ENCODE results near the gene ZIC5.

Gene ZIC5

DNA sequence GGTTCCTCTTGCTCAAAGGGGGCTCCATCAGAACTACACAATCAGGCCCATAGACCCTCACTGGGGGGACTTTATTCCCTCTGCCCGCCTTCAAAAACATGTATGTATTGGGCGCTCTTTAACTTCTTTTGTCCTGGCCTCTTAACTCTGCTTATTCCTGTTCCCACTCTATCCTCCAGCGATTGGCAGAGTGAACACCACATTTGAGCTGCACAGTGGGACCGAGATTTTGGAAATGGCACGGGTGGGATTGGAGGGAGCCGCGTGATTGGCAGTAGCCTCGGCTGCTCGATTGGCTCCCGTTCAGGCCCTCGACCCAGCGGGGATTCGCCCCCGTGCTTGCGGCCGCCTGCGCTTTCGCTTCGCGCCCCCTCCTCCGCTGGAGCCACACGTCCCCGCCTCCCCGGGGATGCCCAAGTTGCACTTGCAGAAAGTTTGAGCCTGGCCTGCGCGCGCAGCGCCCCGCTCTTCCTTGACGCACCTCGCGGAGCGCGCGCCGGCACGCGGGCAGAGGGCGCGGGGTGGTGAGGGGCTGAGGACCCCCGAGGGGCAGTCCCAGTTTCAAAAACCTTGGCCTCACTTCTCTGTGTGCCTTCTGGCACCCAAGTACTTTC is at the start of gene ZIC5:
TSS of gene ZIC5 (minus strand) at position 192 of the 614 bp plus-strand sequence. CDS start at position 28, 164 bp downstream.
- Histone ChIP-seq H2AFZ (ENCODE audit: low read length) (no peak within 1 kb of the TSS), H3K4me1 (ENCODE audit: insufficient read depth, low read length, poor library complexity, severe bottlenecking) (no peaks in the 10 kb centered on the region), H3K4me2 (ENCODE audit: low read depth, low read length, poor library complexity, severe bottlenecking) (no peak within 1 kb of the TSS), H4K20me1 (ENCODE audit: insufficient read depth, low read length, poor library complexity, severe bottlenecking) (no peaks in the 10 kb centered on the region), H3K36me3 (ENCODE audit: insufficient read depth, low read length) (no peaks in the 10 kb centered on the region), H3K79me2 (ENCODE audit: insufficient read depth, low read length) (no peaks in the 10 kb centered on the region), H3K9me2 (replicated peaks; ENCODE audit: low read depth, low read length) (no peaks in the 10 kb centered on the region), H3K9me3 (ENCODE audit: insufficient read depth, low read depth, low read length) (no peaks in the 10 kb centered on the region), H3K27me3 (ENCODE audit: insufficient read depth, low read length, poor library complexity, severe bottlenecking) (no peaks in the 10 kb centered on the region), H3F3A (ENCODE audit: low read depth) (no peaks in the 10 kb centered on the region), H3K9ac (ENCODE audit: low read depth, low read length, poor library complexity, severe bottlenecking) (no peak within 1 kb of the TSS), H3K4me3 (ENCODE audit: low read length, poor library complexity, severe bottlenecking) (no peak within 1 kb of the TSS)
- TF ChIP-seq, protein P1, sequence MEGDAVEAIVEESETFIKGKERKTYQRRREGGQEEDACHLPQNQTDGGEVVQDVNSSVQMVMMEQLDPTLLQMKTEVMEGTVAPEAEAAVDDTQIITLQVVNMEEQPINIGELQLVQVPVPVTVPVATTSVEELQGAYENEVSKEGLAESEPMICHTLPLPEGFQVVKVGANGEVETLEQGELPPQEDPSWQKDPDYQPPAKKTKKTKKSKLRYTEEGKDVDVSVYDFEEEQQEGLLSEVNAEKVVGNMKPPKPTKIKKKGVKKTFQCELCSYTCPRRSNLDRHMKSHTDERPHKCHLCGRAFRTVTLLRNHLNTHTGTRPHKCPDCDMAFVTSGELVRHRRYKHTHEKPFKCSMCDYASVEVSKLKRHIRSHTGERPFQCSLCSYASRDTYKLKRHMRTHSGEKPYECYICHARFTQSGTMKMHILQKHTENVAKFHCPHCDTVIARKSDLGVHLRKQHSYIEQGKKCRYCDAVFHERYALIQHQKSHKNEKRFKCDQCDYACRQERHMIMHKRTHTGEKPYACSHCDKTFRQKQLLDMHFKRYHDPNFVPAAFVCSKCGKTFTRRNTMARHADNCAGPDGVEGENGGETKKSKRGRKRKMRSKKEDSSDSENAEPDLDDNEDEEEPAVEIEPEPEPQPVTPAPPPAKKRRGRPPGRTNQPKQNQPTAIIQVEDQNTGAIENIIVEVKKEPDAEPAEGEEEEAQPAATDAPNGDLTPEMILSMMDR (conservative IDR thresholded peaks at IDR 0.05; ENCODE audit: low read length): no peak
- TF ChIP-seq EZH2phosphoT487 (IDR thresholded peaks at IDR 0.05; ENCODE audit: borderline replicate concordance): no peak

DNA sequence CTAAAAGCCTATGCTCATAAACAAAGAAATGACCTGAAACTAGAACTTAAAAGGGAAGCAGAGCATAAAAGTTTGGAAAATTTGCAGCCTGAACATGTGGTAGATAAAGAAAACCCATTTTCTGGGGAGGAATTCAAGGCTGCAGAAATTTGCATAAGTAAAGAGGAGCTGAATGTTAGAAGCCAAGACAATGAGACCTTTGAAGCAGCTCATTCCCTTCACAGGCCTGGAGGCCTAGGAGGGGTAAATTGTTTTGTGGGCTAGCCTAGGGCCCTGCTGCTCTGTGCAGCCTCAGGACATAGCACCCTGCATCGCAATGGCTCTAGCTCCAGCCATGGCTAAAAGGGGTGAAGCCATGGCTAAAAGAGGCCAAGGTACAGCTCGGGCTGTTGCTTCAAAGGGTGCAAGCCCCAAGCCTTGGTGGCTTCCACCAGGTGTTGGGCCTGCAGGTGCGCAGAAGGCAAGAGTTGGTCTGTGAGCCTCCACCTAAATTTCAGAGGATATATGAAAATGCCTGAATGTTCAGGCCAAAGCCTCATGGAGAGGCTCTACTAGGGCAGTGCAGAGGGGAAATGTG is 48.3 kb upstream of the ZIC5 start:
- no peaks in the 10 kb centered on the region for H3K9me3 ChIP-seq (ENCODE audit: insufficient read depth, low read depth, low read length)
- H3K9ac ChIP-seq (ENCODE audit: low read depth, low read length, poor library complexity, severe bottlenecking): no peak overlapping the region
- no peaks in the 10 kb centered on the region for H4K20me1 ChIP-seq (ENCODE audit: insufficient read depth, low read length, poor library complexity, severe bottlenecking)
- H2AFZ ChIP-seq (ENCODE audit: low read length): no peak overlapping the region
- no peak overlapping the region for H3K4me3 ChIP-seq (ENCODE audit: low read length, poor library complexity, severe bottlenecking)
- no peak overlapping the region for H3K4me2 ChIP-seq (ENCODE audit: low read depth, low read length, poor library complexity, severe bottlenecking)
- H3K27me3 ChIP-seq (ENCODE audit: insufficient read depth, low read length, poor library complexity, severe bottlenecking): no peaks in the 10 kb centered on the region
- TF ChIP-seq EZH2phosphoT487 (IDR thresholded peaks at IDR 0.05; ENCODE audit: borderline replicate concordance): no peak
- H3K36me3 ChIP-seq (ENCODE audit: insufficient read depth, low read length): no peaks in the 10 kb centered on the region
- H3K4me1 ChIP-seq (ENCODE audit: insufficient read depth, low read length, poor library complexity, severe bottlenecking): no peaks in the 10 kb centered on the region
- H3K79me2 ChIP-seq (ENCODE audit: insufficient read depth, low read length): no peaks in the 10 kb centered on the region
- no peaks in the 10 kb centered on the region for H3F3A ChIP-seq (ENCODE audit: low read depth)
- H3K9me2 ChIP-seq (replicated peaks; ENCODE audit: low read depth, low read length): no peaks in the 10 kb centered on the region

DNA sequence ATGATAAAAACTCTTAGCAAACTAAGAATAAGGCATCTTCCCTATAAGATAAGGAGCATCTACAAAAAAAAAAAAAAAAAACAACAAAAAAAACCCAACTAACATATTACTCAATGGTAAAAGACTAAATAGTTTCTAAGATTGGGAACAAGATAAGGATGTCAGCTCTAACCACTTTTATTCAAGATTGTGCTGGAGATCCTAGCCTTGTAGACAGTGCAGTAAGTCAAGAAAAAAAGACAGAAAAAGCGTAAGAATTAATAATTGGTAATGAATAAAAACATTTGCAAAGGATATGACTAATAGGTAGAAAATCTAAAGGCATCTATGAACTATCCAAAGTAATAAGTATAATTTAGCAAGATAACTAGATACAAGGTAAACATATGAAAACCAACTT is 43.1 kb upstream of the ZIC5 start:
- Histone ChIP-seq H3K36me3 (ENCODE audit: insufficient read depth, low read length) (no peaks in the 10 kb centered on the region), H3K27me3 (ENCODE audit: insufficient read depth, low read length, poor library complexity, severe bottlenecking) (no peaks in the 10 kb centered on the region), H3F3A (ENCODE audit: low read depth) (no peaks in the 10 kb centered on the region), H4K20me1 (ENCODE audit: insufficient read depth, low read length, poor library complexity, severe bottlenecking) (no peaks in the 10 kb centered on the region), H3K9me2 (replicated peaks; ENCODE audit: low read depth, low read length) (no peaks in the 10 kb centered on the region), H3K9me3 (ENCODE audit: insufficient read depth, low read depth, low read length) (no peaks in the 10 kb centered on the region), H3K4me3 (ENCODE audit: low read length, poor library complexity, severe bottlenecking) (no peak overlapping the region), H3K4me2 (ENCODE audit: low read depth, low read length, poor library complexity, severe bottlenecking) (no peak overlapping the region), H3K79me2 (ENCODE audit: insufficient read depth, low read length) (no peaks in the 10 kb centered on the region), H3K9ac (ENCODE audit: low read depth, low read length, poor library complexity, severe bottlenecking) (no peak overlapping the region), H3K4me1 (ENCODE audit: insufficient read depth, low read length, poor library complexity, severe bottlenecking) (no peaks in the 10 kb centered on the region), H2AFZ (ENCODE audit: low read length) (no peak overlapping the region)
- TF ChIP-seq, protein P1 (conservative IDR thresholded peaks at IDR 0.05; ENCODE audit: low read length): no peak
- no peak for TF ChIP-seq EZH2phosphoT487 (IDR thresholded peaks at IDR 0.05; ENCODE audit: borderline replicate concordance)

DNA sequence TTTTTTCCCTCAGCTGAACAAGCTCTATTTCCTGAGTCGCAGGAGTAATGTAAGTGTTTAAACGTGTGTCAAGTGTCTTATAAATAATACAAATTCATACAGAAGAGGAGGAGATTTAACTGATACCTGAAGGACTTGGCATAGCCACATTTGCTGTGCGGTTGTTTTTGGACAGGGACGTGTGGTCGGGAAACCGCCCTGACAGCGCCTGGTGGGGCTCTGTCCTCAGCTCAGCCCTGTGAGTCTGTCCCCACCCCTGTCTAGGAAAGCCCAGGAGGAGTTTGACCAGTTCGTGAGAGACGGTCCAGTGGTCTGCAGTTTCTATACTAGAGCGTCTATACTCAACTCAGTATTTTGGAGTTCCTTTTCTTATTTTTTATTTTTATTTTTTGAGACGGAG is 26.7 kb upstream of the ZIC5 start:
- H3K27me3 ChIP-seq (ENCODE audit: insufficient read depth, low read length, poor library complexity, severe bottlenecking): no peaks in the 10 kb centered on the region
- H2AFZ ChIP-seq (ENCODE audit: low read length): no peak overlapping the region
- no peak overlapping the region for H3K4me3 ChIP-seq (ENCODE audit: low read length, poor library complexity, severe bottlenecking)
- H3K79me2 ChIP-seq (ENCODE audit: insufficient read depth, low read length): no peaks in the 10 kb centered on the region
- peaks cover 2% of the 10 kb centered on the region for H3K4me1 ChIP-seq (ENCODE audit: insufficient read depth, low read length, poor library complexity, severe bottlenecking)
- H3K9me2 ChIP-seq (replicated peaks; ENCODE audit: low read depth, low read length): no peaks in the 10 kb centered on the region
- no peaks in the 10 kb centered on the region for H3K9me3 ChIP-seq (ENCODE audit: insufficient read depth, low read depth, low read length)
- H3K9ac ChIP-seq (ENCODE audit: low read depth, low read length, poor library complexity, severe bottlenecking): no peak overlapping the region
- H3K4me2 ChIP-seq (ENCODE audit: low read depth, low read length, poor library complexity, severe bottlenecking): no peak overlapping the region
- H3F3A ChIP-seq (ENCODE audit: low read depth): no peaks in the 10 kb centered on the region
- no peaks in the 10 kb centered on the region for H3K36me3 ChIP-seq (ENCODE audit: insufficient read depth, low read length)
- H4K20me1 ChIP-seq (ENCODE audit: insufficient read depth, low read length, poor library complexity, severe bottlenecking): no peaks in the 10 kb centered on the region
- TF ChIP-seq, protein P1 (conservative IDR thresholded peaks at IDR 0.05; ENCODE audit: low read length): no peak
- no peak for TF ChIP-seq EZH2phosphoT487 (IDR thresholded peaks at IDR 0.05; ENCODE audit: borderline replicate concordance)

All from Loucy (cell line).